GM18868 (cell line): ENCODE data around the gene LRRC3C.
"Not testable (repeated sequence)": the region's sequence is repeated elsewhere in the genome, so short reads cannot be mapped to it uniquely, and the experiment has no call there.

Experiments used
- ATAC-seq: cut with Tn5 transposase; IDR thresholded peaks from one replicate; pipeline ENCODE4 v1.9.1; 2021; ENCODE audit warnings: mild to moderate bottlenecking, moderate library complexity; ENCODE audit not compliant: unreplicated experiment

Gene LRRC3C, protein sequence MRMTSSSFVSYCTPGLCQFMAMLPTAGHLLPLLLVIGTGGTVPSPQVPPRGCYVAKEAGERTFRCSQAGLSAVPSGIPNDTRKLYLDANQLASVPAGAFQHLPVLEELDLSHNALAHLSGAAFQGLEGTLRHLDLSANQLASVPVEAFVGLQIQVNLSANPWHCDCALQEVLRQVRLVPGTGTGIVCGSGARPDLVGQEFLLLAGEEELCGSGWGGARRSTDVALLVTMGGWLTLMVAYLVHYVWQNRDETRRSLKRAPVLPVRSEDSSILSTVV

DNA sequence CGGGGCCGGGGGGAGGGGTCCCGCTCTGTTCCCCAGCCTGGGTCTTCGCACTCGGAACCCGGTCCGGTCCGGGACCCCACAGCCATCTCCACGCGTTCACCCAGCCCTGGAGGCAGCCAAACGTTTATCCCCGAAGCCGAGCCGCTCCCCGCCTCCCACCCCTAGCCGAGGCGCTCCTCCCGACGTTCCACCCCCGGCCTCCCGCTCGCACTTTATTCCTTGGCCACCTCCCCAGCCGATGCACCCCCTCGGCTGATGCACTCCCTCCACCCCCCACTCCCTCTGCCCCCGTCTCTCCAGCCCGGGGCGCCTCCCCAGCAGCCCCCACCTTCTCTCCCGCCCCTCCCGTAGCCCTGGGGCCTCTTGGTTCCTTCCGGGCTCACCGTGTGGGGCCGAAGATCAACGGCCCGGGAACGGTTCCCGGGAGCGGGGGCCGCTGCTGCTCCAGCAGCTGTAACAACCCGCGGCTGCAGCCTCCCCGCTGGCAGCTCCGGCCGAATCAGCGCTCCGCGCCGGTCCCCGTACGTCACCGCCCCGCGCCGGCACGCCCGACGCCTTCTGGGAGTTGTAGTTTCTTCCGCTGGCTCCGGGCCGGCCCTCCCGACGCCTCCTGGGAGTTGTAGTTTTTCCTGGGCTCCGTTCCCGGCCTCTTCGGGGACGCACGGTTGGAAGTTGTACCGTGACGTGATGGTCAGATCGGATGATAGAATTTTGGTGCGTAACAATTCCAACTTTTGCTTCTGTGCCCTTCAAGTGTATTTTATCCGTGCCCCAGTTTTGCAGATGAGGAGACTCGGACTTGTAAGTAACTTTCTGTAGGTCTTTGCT is at the start of gene LRRC3C, which contains the start of gene ORMDL3:
TSS of gene LRRC3C (plus strand) at position 632 of the 828 bp plus-strand sequence. CDS start 13,792 bp downstream, outside the sequence.
TSS of gene ORMDL3 (minus strand) at position 501 of the 828 bp plus-strand sequence. CDS start 3,398 bp downstream, outside the sequence.
- peak; percentile 64 for ATAC-seq

DNA sequence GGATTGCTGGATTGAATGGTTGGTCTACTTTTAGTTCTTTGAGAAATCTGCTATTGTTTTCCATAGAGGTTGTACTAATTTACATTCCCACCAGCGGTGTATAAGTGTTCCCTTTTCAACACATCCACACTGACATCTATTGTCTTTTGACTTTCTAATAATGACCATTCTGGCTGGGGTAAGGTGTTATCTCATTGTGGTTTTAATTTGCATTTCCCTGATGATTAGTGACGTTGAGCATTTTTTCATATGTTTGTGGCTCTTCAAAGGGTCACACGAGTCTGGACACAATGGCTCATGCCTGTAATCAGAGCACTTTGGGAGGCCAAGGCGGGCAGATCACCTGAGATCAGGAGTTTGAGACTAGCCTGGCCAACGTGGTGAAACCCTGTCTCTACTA is 41.4 kb upstream of the LRRC3C start:
- ATAC-seq = not testable (repeated sequence)

DNA sequence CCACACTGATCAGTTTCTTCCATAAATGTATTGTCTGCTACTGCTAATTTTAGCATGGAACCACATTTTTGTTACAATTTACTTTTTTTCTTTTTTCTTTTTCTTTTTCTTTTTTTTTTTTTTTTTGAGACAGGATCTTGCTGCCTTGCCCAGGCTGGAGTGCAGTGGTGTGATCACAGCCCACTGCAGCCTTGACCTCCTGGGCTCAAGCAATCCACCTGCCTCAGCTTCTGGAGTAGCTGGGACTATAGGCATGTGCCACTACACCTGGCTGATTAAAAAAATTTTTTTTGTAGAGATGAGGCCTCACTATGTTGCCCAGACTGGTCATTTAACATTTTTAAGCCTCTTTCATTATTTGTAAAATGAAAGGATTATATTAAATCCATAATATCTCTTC is 40.5 kb upstream of the LRRC3C start:
- ATAC-seq = no peak

DNA sequence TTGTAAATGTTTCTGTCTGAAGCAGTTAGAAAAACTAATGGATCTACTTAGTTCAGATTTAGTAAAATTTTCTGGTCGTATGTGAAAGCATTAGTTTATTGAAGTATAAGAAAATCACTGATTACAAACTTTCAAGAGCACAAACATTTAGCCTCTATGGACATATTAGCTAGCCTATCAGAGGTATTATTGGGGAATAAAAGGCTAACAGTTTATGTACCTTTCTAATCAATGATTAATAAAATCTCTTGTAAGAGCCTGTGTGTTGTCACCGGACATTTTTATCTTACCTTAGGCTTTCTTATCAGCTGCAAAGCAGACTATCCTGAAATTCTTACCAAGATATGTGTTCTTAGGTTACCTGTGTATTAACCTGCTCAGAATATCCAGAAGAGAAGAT is 38.3 kb upstream of the LRRC3C start:
- no peak for ATAC-seq

DNA sequence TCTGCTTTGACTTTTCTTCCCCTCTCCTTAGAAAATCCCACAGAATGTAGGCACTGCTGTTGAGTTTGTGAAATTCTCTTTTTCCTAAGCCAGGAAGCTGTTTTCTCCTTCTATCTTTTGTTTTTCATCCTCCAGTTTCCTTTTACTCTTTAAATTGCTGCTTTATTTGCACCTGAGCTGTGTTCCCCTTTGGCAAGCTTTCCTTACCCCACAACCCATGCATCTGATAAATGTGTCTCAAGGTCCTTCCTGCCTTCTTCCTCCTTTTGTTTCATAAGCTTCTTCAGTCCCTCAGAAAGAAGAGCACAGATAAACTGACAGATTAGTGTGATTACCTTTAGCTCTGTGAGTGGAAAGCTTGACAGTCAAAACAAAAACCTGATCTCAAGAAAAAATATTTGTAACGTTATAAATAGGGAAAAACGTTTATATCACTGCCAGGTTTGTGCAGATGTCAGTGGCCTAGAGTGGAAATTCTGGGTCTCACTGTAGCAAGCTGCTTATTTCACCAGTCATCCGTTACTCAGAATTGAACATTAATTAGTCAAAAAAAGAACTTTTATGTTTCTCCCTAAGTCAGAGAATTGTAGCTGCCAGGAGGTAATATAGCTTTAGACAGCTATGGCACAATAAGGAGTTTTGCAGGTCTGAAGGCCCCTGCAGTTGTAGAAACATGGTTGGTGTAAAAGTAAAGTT is 32.7 kb upstream of the LRRC3C start:
- ATAC-seq = no peak

DNA sequence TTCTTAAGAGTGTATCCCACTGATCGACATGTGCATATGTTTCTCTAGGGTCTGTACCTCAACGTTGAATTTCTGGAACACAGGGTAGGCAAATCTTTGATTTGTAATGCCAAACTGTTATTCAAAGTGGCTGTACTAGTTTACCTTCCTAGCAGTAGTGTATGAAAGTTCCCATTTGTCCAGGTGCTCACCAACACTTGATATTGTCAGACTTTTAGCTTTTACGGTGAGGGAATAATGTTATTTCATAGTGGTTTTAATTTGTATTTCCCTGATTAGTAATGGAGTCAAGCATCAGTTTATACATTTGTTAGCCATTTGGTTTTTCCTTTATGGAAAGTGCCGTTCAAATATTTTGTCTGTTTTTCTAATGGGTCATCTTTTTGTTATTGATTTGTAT is 29.4 kb upstream of the LRRC3C start:
- no peak for ATAC-seq

DNA sequence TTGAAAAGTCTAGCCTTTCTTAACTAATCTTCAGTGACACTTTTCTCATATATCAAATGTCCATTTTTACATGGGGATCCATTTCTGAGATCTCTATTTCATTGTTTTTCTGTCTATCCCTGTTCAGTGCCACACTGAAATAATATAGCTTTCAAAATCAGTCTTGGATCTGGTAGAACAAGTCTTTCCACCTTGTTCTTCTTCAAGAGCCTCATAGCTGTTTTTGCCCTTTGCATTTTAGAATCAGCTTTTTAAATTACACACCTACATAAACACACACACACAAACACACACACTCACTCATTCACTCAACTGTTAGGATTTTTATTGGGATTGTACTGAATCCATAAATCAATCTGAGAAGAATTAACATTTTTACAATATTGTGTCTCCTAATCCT is 28.3 kb upstream of the LRRC3C start:
- no peak for ATAC-seq

DNA sequence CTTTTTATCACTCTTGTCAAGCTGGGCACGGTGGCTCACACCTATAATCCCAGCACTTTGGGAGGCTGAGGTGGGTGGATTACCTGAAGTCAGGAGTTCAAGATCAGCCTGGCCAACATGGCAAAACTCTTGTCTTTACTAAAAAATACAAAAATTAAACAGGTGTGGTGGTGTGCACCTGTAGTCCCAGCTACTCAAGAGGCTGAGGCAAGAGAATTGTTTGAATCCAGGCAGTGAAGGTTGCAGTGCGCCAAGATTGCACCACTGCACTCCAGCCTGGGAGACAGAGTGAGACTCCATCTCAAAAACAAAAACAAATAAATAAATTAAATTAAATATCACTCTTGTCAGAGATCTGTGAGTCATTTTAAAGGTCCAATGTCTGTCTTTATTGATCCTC is 25.5 kb upstream of the LRRC3C start:
- not testable (repeated sequence) for ATAC-seq

DNA sequence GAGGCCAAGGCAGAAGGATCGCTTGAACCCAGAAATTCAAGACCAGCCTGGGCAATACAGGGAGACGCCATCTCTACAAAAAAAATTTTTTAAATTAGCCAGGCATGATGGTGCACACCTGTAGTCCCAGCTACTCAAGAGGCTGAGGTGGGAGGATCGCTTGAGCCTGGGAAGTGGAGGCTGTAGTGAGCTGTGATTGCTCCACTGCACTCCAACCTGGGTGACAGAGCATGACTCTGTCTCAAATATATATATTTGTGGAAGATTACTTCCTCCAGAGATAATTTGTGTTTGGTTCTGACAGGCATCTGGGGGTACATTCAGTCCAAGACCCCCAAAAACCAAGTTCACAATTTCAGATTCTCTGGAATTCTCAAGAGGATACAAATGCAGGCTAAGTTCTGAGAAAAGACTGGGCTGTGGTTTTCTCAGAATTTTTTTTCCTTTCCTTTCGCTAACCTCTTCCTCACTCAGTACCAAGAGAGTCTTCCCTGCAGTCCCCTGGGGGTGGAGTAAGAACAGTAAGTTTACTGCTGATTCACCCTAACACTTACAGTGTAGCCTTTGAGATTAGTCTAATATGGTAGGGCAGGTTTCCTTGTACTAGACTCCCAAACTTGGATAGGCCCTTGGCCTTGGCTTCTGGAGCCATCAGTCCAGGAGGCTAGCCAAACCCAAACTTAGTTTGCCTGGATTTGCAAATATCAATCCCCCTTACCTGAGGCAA is 24.2 kb upstream of the LRRC3C start:
- no peak for ATAC-seq

DNA sequence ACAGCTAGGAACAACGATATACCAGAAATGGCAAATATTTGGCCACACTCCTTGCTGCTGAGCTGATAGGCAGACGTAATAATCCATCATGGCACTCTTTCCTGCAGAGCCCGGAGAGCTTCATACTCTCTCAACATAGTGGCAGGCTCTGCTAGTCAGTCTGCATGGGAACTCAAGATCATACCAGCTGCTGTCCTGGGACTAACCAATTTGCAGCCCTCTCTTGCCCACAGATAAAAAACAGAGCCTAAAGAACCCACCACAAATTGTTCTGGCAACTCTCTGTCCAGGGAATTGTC is 22.6 kb upstream of the LRRC3C start:
- no peak for ATAC-seq

DNA sequence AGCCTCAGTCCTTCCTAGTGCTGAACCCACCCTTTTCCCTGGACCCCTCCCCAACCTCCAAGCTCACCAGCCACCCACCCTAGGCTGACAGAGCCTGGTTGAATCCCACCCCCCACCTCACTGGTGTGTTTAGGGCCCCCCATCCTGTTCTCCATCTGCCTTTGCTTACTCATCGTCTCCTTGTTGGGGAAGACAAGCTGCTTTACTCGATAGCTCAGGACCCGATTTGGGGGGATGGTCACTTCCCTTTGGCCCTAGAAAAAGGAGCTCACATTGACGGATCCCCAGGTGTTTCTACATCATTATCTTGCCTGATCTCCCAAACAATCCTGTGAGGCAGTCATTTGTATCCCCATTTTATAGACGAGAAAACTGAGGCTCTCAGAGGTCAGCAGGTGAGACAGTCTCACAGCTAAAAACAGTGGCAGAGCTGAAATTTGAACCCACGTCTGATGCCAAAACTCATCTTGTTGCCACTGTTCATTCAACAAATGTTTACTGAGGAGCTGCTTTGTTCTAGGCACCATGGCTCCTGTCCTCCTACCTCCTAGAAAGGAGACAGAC is 18.7 kb upstream of the LRRC3C start:
- ATAC-seq = no peak

DNA sequence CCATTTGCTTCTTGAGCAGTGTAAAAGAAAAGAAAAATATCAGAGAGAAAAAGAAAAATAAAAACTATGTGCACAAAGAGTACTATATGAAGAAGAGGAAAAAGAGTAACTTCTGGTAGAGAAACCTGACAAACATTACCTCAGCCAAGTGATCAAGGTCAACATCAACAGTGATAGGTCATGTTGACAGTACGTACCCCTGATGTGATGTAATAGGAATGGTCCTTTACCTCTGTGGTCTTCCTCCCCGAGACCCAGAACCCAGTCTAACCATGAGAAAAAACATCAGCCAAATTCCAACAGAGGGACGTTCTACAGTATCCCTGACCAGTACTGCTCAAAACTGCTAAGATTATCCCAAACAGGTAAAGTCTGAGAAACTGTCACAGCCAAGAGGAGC is 13.5 kb upstream of the LRRC3C start:
- no peak for ATAC-seq

DNA sequence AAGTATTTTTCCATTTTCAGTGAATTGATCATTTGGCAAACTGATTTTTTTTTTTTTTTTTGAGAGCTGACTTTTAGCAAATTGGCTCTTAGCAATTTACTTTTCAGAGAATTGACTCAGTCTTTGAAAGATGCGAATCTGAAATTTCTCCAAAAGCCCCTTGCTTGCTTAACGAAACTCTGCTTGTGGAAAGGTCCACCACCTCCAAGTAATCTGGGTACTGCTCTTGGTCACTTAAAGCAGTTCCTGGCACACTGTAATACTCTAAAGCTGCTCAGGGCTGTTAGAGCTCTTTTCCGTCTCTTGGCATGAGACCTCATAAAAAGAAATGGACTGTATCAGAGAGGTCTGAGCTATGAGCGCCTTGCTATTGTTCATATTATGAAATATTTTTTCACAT is 12.0 kb upstream of the LRRC3C start:
- ATAC-seq = no peak

DNA sequence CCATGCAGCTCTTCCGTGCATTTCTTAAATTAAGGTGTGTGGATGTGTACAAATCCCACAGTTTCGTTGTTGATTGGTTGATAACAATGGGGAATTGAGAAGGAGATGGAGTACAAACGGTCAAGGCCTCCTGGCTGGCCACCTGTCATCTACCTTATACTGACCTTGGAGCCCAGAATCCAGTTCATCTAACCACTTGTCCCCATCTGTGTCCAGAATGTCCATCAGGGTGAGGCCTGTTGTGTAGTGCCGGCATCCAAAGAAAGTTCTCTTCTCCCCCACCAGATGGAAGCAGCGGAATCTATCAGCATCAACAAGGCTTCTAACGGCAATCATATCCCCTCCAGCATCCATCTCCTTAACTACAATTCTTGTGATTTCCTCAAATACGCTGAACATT is 10.6 kb upstream of the LRRC3C start:
- no peak for ATAC-seq

DNA sequence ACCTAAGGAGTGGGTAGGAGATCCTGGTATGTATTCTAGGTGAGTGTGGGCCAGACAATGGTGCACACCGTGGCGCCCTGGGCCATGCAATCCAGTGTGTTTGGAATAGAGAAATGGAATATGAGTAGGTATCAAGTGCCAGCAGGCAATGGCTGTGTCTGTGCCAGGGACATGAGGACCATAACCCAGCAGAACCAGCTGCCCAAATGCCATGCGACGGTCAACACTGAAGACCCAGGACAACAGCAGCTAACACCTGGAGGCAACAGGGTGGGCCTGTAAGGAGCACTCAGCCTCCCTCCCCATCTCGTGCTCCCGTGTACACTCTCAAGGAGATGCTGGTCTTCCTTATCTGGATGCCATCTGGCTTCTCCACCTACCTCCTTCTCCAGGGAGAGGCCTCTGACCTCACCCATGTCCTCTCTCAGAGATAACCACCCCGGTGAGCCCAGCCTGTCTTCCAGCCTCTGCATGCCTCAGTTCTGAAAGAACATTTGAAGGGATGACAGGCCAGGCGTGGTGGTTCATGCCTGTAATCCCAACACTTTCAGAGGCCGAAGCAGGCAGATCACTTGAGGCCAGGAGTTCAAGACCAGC is 8.3 kb upstream of the LRRC3C start:
- no peak for ATAC-seq

DNA sequence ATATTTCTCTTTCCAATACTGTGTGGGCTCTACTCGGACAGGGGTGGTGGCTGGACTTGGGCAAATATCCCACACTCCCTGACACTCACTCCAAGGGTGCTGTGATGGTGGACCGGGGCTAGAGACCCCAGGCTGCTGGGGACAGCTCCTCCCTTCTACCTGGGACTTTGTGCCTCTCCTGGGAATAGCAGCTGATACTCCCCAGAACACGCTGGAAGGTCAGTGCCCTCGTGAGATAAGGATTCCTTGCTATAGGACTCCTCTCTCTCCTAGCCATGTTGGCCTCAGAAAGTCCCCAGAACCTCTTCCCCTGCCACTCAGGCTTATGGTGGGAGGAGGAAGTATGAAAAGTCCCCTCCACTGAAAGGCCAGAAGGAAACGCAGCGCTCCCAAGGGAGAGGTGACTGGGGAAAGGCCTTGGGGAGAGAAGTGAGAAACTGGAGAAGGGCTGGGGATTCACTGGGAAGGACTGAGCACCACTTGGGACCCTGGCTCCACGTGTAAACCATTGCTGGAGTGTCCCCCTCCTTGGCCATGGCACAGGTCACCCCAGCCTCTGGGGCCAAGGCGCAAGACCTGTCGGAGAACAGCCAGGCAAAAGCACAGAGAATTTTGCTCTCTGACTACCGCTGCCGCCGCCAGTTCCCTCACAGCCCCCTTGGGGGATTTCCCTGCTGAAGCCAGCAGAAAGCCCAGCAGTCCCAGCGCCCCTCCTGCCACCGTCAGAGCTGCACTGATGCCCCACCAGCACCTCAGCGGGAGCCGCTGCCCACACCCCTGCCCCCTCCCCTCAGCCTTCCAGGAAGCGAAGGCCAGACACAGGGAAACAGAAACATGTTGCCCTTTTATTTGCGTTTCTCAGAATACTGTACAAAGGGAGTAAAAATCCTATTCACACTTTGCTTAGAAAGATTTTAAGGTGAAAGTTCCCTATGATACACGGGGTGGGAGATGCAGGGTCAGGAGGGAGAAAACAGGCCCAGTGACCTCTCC is 7.0 kb upstream of the LRRC3C start:
- no peak for ATAC-seq

DNA sequence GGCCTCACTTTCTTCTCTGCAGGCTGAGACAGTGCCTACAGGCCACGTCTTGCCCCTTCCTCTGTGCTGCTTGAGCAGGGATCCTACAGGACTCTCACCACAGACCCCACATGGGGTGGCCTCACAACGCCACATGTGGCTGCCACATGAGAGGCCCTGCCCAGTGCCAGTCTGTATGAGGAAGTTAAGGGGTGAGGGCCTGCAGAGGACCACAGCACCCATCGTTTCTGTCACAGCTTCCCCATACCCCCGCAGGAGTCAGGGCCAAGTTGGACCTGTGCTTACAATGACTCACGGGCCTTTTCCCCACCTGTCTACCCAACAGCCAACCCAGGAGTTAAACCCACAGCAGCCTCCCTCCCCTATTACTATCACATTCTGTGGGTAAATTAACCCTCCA is 6.2 kb upstream of the LRRC3C start:
- ATAC-seq = no peak

DNA sequence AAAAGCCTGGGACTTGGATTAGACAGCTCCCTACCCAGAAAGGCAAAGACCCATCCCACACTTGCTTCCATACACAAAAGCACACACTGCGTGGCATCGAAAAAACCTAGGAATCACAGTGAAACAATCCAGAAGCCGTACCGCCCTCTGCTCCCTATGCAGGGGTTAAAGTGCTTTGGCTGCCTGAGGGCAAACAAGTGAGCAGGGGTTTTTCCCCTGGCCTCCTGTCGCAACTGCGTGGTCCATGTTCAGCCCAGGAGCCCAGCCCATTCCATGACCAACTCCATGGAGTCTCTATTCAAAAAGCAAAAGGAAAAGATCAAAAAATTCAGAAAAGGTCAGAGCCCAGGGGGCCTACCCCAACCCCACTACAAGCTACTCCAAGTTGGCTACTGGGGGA is 5.5 kb upstream of the LRRC3C start:
- no peak for ATAC-seq

DNA sequence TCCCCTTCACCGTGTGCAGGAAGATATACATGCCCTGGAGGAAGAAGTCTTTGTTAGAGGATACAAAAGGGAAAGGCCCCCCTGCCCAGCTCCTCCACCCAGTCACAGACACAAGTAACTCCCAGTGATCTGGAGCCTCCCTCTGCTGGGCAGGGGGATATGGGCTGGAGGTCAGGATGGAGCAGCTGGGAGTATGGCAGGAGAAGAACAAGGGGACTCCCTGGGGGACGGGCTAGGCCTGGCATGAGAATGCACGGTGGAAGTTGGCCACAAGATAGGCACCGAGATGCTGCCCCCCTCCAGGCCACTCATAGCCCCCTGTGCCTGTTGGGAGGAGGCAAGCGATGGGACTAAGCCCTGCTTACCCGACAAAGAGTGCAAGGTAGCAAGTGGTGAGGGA is 4.3 kb upstream of the LRRC3C start:
- no peak for ATAC-seq
